H1 (cell line): ENCODE data around the gene MICU1. TPM values are rescaled to one million over a fixed set of nuclear protein-coding genes. Genes with fewer than 3 reads are reported as not detected.

Experiments used
- CTCF ChIA-PET: fragments of 300-600 bp; sonication (Branson Sonifier 250); formaldehyde crosslinking; loops from one replicate; lab custom pipeline; 2021; ENCODE audit not compliant: partially characterized antibody; lab: Charles Lee
- POLR2A ChIA-PET: fragments of 300-600 bp; sonication (Branson Sonifier 250); formaldehyde crosslinking; loops from one replicate; lab custom pipeline; 2021; ENCODE audit warnings: inconsistent platforms; ENCODE audit not compliant: partially characterized antibody; lab: Charles Lee
- DNase-seq, 2 experiments: peaks; one replicate each; pipeline versions ENCODE4 v3.0.0 to v3.0.0-alpha.2; 2010 to 2022; ENCODE audit warnings: low spot score in 2 of 2, low read depth in 1 of 2, mixed read lengths in 1 of 2
- FAIRE-seq: peaks from 2 replicates; lab custom pipeline; 2011; peaks lifted over from hg19 to GRCh38; lab: Jason Lieb, UNC
- H2AFZ ChIP-seq: 2 replicates; pipeline ENCODE4 v1.8.1; 2012; ENCODE audit warnings: low read length, inconsistent platforms
- H2AK5ac ChIP-seq: 2 replicates; pipeline ENCODE4 v1.6.1; 2013; ENCODE audit warnings: low read depth, low read length
- H2BK120ac ChIP-seq: replicated peaks from 2 replicates; pipeline ENCODE3; 2013; ENCODE audit warnings: low read depth, low read length, inconsistent platforms
- H2BK12ac ChIP-seq: 2 replicates; pipeline ENCODE4 v1.6.1; 2013; ENCODE audit warnings: low read depth, low read length
- H2BK15ac ChIP-seq: 2 replicates; pipeline ENCODE4 v1.6.1; 2013; ENCODE audit warnings: low read length
- H2BK20ac ChIP-seq: 2 replicates; pipeline ENCODE4 v1.6.1; 2013; ENCODE audit warnings: low read length
- H2BK5ac ChIP-seq: 2 replicates; pipeline ENCODE4 v1.6.1; 2013; ENCODE audit warnings: low read depth, low read length
- H3K14ac ChIP-seq: 2 replicates; pipeline ENCODE4 v1.6.1; 2013; ENCODE audit warnings: inconsistent platforms; ENCODE audit not compliant: insufficient read length
- H3K18ac ChIP-seq: 2 replicates; pipeline ENCODE4 v1.6.1; 2013; ENCODE audit warnings: low read length; ENCODE audit errors: extremely low read depth
- H3K23ac ChIP-seq: 2 replicates; pipeline ENCODE4 v1.6.1; 2013; ENCODE audit warnings: inconsistent platforms; ENCODE audit not compliant: insufficient read length
- H3K23me2 ChIP-seq: 2 replicates; pipeline ENCODE4 v1.6.1; 2013; ENCODE audit warnings: low read depth, low read length
- H3K27ac ChIP-seq: 2 replicates; pipeline ENCODE4 v1.6.1; 2011; ENCODE audit warnings: low read depth, low read length, inconsistent platforms
- H3K27me3 ChIP-seq, 4 experiments: replicated peaks in 1 of 4; 1 replicate in 1 of 4; 2 replicates in 3 of 4; pipeline versions ENCODE4 v1.6.1 to v1.8.1; 2011 to 2013; ENCODE audit warnings: low read length in 3 of 4, mild to moderate bottlenecking in 3 of 4, inconsistent platforms in 2 of 4, mixed read lengths in 2 of 4, moderate library complexity in 1 of 4; ENCODE audit not compliant: control insufficient read depth in 3 of 4, insufficient read depth in 3 of 4; ENCODE audit errors: extremely low read depth in 1 of 4
- H3K36me3 ChIP-seq, 4 experiments: 2 replicates each; pipeline versions ENCODE4 v1.6.1 to v1.8.1; 2011 to 2013; ENCODE audit warnings: mild to moderate bottlenecking in 4 of 4, low read length in 3 of 4, moderate library complexity in 2 of 4, control low read depth in 1 of 4, inconsistent platforms in 1 of 4; ENCODE audit not compliant: insufficient read depth in 4 of 4, control insufficient read depth in 2 of 4
- H3K4ac ChIP-seq: replicated peaks from 2 replicates; pipeline ENCODE3; 2013; ENCODE audit warnings: low read length, low read depth, mixed read lengths, inconsistent platforms; ENCODE audit not compliant: insufficient read length
- H3K4me1 ChIP-seq, 4 experiments: replicated peaks in 1 of 4; 1 replicate in 1 of 4; 2 replicates in 3 of 4; pipeline versions ENCODE4 v1.6.1 to v1.8.1; 2011 to 2013; ENCODE audit warnings: low read length in 3 of 4, inconsistent platforms in 2 of 4, mixed read lengths in 1 of 4; ENCODE audit not compliant: insufficient read depth in 4 of 4, control insufficient read depth in 3 of 4
- H3K4me2 ChIP-seq, 2 experiments: 2 replicates each; pipeline versions ENCODE4 v1.6.1 to v1.8.1; 2011 to 2013; ENCODE audit warnings: low read depth in 2 of 2, low read length in 2 of 2, control low read depth in 1 of 2, inconsistent platforms in 1 of 2, mild to moderate bottlenecking in 1 of 2; ENCODE audit not compliant: insufficient read depth in 1 of 2
- H3K4me3 ChIP-seq, 4 experiments: fragments of 200-600, 300-600 bp in 1 of 4; sonication (generic), shearing (Covaris generic), sonication (Bioruptor Twin) in 1 of 4; 2 replicates each; pipeline versions ENCODE4 v1.5.1 to v1.8.1; 2011 to 2016; ENCODE audit warnings: low read length in 4 of 4, low read depth in 3 of 4, control low read depth in 2 of 4, inconsistent platforms in 2 of 4, mild to moderate bottlenecking in 2 of 4, mixed read lengths in 1 of 4, moderate library complexity in 1 of 4; ENCODE audit not compliant: insufficient read depth in 2 of 4; ENCODE audit errors: extremely low read depth in 1 of 4
- H3K56ac ChIP-seq: replicated peaks from 2 replicates; pipeline ENCODE3; 2013; ENCODE audit warnings: low read depth, mild to moderate bottlenecking, mixed read lengths, low read length, inconsistent platforms; ENCODE audit not compliant: insufficient read length
- H3K79me1 ChIP-seq: 2 replicates; pipeline ENCODE4 v1.6.1; 2013; ENCODE audit warnings: low read depth, low read length, control low read depth
- H3K79me2 ChIP-seq, 2 experiments: 2 replicates each; pipeline versions ENCODE4 v1.6.1 to v1.8.1; 2012 to 2013; ENCODE audit warnings: low read length in 2 of 2, mild to moderate bottlenecking in 2 of 2, inconsistent platforms in 1 of 2; ENCODE audit not compliant: insufficient read depth in 2 of 2, control insufficient read depth in 1 of 2
- H3K9ac ChIP-seq, 4 experiments: replicated peaks in 1 of 4; 1 replicate in 1 of 4; 2 replicates in 3 of 4; pipeline versions ENCODE4 v1.6.1 to v1.8.1; 2011 to 2013; ENCODE audit warnings: low read depth in 3 of 4, low read length in 3 of 4, control low read depth in 2 of 4, mild to moderate bottlenecking in 2 of 4, moderate library complexity in 2 of 4, inconsistent platforms in 1 of 4; ENCODE audit errors: extremely low read depth in 1 of 4
- H3K9me3 ChIP-seq, 2 experiments: 2 replicates each; pipeline versions ENCODE4 v1.6.1 to v1.8.1; 2012 to 2013; ENCODE audit warnings: mild to moderate bottlenecking in 2 of 2, moderate library complexity in 2 of 2, control low read depth in 1 of 2, inconsistent platforms in 1 of 2, low read depth in 1 of 2, low read length in 1 of 2, mixed read lengths in 1 of 2; ENCODE audit not compliant: insufficient read depth in 2 of 2
- H4K20me1 ChIP-seq, 2 experiments: replicated peaks in 1 of 2; 2 replicates each; pipeline versions ENCODE3 to v1.8.1; 2011 to 2013; ENCODE audit warnings: inconsistent platforms in 2 of 2, low read length in 2 of 2, mild to moderate bottlenecking in 1 of 2; ENCODE audit not compliant: insufficient read depth in 2 of 2, control insufficient read depth in 1 of 2
- H4K5ac ChIP-seq: 2 replicates; pipeline ENCODE4 v1.6.1; 2013; ENCODE audit warnings: low read length, low read depth, mixed read lengths, inconsistent platforms; ENCODE audit not compliant: insufficient read length
- H4K8ac ChIP-seq: 2 replicates; pipeline ENCODE4 v1.8.0; 2013; ENCODE audit warnings: mild to moderate bottlenecking, moderate library complexity, low read length, inconsistent platforms; ENCODE audit not compliant: insufficient read depth; ENCODE audit errors: extremely low read depth
- H4K91ac ChIP-seq: replicated peaks from 2 replicates; pipeline ENCODE3; 2013; ENCODE audit warnings: low read length, mixed read lengths, inconsistent platforms; ENCODE audit not compliant: insufficient read length
- CHD2 ChIP-seq: IDR thresholded peaks from 2 replicates; pipeline ENCODE4 v1.6.1; 2012; ENCODE audit warnings: low read length, improper control_type of control experiment
- FOSL1 ChIP-seq: IDR thresholded peaks from 2 replicates; pipeline ENCODE4 v1.6.1; 2011; ENCODE audit warnings: mild to moderate bottlenecking, low read depth, low read length, moderate library complexity; ENCODE audit not compliant: insufficient read depth
- POLR2AphosphoS5 ChIP-seq: IDR thresholded peaks from 2 replicates; pipeline ENCODE4 v1.6.1; 2011; ENCODE audit warnings: low read depth, low read length
- SP4 ChIP-seq: IDR thresholded peaks from 2 replicates; pipeline ENCODE4 v1.6.1; 2012; ENCODE audit warnings: low read length, inconsistent platforms
- SUZ12 ChIP-seq: fragments of 200-600 bp; sonication (generic); IDR thresholded peaks from 2 replicates; pipeline ENCODE4 v1.6.1; 2012; ENCODE audit warnings: mild to moderate bottlenecking, inconsistent platforms, low read length, moderate library complexity, mixed read lengths
- TBP ChIP-seq: IDR thresholded peaks from 2 replicates; pipeline ENCODE4 v1.6.1; 2011; ENCODE audit warnings: low read depth, low read length, improper control_type of control experiment
- TCF12 ChIP-seq: IDR thresholded peaks from 2 replicates; pipeline ENCODE4 v1.6.1; 2011; ENCODE audit warnings: low read depth, mild to moderate bottlenecking, low read length
- YY1 ChIP-seq: IDR thresholded peaks from 2 replicates; pipeline ENCODE4 v1.6.1; 2011; ENCODE audit warnings: low read depth, mild to moderate bottlenecking, low read length
- WGBS, 2 experiments: shearing (Covaris generic) in 1 of 2; methylation state at CpG; one replicate each; pipeline versions ENCODE4 v1.1.6 to v1.1.7; 2013 to 2015; ENCODE audit warnings: low lambda C conversion rate in 2 of 2, mixed read lengths in 2 of 2, inconsistent platforms in 1 of 2, low coverage in 1 of 2, missing lambda C conversion rate in 1 of 2; ENCODE audit not compliant: insufficient replicate concordance in 2 of 2, insufficient coverage in 1 of 2, insufficient read length in 1 of 2; ENCODE audit errors: extremely low coverage in 1 of 2, missing lambda C conversion rate in 1 of 2; 5-methylcytosine and 5-hydroxymethylcytosine counted together
- polyA plus RNA-seq, 7 experiments: library from polyadenylated mRNA; depleted of rRNA in 3 of 7; stranded (reverse) in 5 of 7; unstranded in 2 of 7; fragments of >200 nt in 5 of 7; fragments of 200-250 nt in 2 of 7; gene quantifications; 1 replicate in 5 of 7; 2 replicates in 1 of 7; 4 replicates in 1 of 7; pipeline versions ENCODE4 v1.2.1 to v1.2.3, GENCODE V29; 2011 to 2013; ENCODE audit warnings: missing spikeins in 2 of 7, mixed read lengths in 2 of 7
- total RNA-seq: library from RNA; stranded (reverse); fragmentation: NEBNext Ultra II Directional; extraction: Animal tissue kit (Norgen Biotek cat#: 25700); gene quantifications from 2 replicates; pipeline ENCODE4 v1.2.1, GENCODE V29; 2021

The MICU1 gene
- total and polyA plus RNA-seq, 2 of the 8 experiments (the other 6 are each of a cell fraction or from before 2014, with no cell fraction given) = 18.0 to 36.7 TPM

GRCh38 chr10:72328829-72329204 is 297.1 kb downstream of the MICU1 start:
- H3K23ac ChIP-seq = no peak overlapping the region
- H4K91ac ChIP-seq = peak overlapping the region; percentile 76
- peak overlapping the region; percentile 46; the same call in 1 of the 2 replicates for H2BK15ac ChIP-seq
- no peak overlapping the region for H2AK5ac ChIP-seq
- no peaks in the 10 kb centered on the region for H3K79me2 ChIP-seq
- peaks cover 0 to 3% (median 0%) of the 10 kb centered on the region in 4 experiments; a peak in 1 of 8 replicates for H3K36me3 ChIP-seq
- TF ChIP-seq YY1 (no peak), TBP (no peak), TCF12 (no peak), SUZ12 (no peak), FOSL1 (no peak), SP4 (no peak), POLR2AphosphoS5 (no peak), CHD2 (no peak)
- ChIA-PET POLR2A (interaction anchor here (0.8 to 39.2 kb wide), 12 partner anchors 8 to 358 kb away, joined by 3 to 895 read pairs (median 4); partner anchors contain the start of genes ANAPC16, ASCC1, DDIT4 and DNAJB12), CTCF (interaction anchor here (0.7 to 10.8 kb wide), 37 partner anchors 8 to 424 kb away, joined by 3 to 91 read pairs (median 5); partner anchors contain the start of gene DDIT4)
- no peak overlapping the region for H2BK20ac ChIP-seq
- H3K79me1 ChIP-seq = no peaks in the 10 kb centered on the region
- FAIRE-seq (no peak), DNase-seq (no peak)
- H3K56ac ChIP-seq = no peak overlapping the region
- H3K23me2 ChIP-seq = no peaks in the 10 kb centered on the region
- H3K4ac ChIP-seq = peak overlapping the region; percentile 7
- WGBS, 2 experiments = 71% methylated on average over 5 of the region's 5 CpGs; no CpG with 5 or more reads in 1 of the 2 experiments
- peak overlapping the region; percentile 28 for H2BK120ac ChIP-seq
- H2BK12ac ChIP-seq = 0 out of 2 replicates have a peak overlapping the region, but pooled peaks have one; percentile 78
- no peak overlapping the region for H3K14ac ChIP-seq
- peak overlapping the region; percentile 75; the same call in 1 of the 2 replicates for H4K8ac ChIP-seq
- no peak overlapping the region for H3K9ac ChIP-seq
- H3K4me3 ChIP-seq = no peak overlapping the region
- peak overlapping the region; percentile 76; the same call in 1 of the 2 replicates for H2BK5ac ChIP-seq
- no peak overlapping the region for H2AFZ ChIP-seq
- H3K9me3 ChIP-seq = no peaks in the 10 kb centered on the region; a peak in 1 of 4 replicates
- no peak overlapping the region for H4K5ac ChIP-seq
- peaks cover 0 to 30% (median 24%) of the 10 kb centered on the region in 4 experiments; a peak in 6 of 7 replicates for H3K4me1 ChIP-seq
- H3K27ac ChIP-seq = no peak overlapping the region
- H4K20me1 ChIP-seq = no peaks in the 10 kb centered on the region
- no peaks in the 10 kb centered on the region for H3K27me3 ChIP-seq
- H3K4me2 ChIP-seq = no peak overlapping the region
- H3K18ac ChIP-seq = 0 out of 2 replicates have a peak overlapping the region, but pooled peaks have one; percentile 51
